ENCODE data around the gene FAM131A. TPM values are rescaled to one million over a fixed set of nuclear protein-coding genes. Genes with fewer than 3 reads are reported as not detected.
"Not testable (repeated sequence)": the region's sequence is repeated elsewhere in the genome, so short reads cannot be mapped to it uniquely, and the experiment has no call there.

Gene FAM131A
- total RNA-seq, 1 donor from 2014 or later = 30.2 TPM

DNA sequence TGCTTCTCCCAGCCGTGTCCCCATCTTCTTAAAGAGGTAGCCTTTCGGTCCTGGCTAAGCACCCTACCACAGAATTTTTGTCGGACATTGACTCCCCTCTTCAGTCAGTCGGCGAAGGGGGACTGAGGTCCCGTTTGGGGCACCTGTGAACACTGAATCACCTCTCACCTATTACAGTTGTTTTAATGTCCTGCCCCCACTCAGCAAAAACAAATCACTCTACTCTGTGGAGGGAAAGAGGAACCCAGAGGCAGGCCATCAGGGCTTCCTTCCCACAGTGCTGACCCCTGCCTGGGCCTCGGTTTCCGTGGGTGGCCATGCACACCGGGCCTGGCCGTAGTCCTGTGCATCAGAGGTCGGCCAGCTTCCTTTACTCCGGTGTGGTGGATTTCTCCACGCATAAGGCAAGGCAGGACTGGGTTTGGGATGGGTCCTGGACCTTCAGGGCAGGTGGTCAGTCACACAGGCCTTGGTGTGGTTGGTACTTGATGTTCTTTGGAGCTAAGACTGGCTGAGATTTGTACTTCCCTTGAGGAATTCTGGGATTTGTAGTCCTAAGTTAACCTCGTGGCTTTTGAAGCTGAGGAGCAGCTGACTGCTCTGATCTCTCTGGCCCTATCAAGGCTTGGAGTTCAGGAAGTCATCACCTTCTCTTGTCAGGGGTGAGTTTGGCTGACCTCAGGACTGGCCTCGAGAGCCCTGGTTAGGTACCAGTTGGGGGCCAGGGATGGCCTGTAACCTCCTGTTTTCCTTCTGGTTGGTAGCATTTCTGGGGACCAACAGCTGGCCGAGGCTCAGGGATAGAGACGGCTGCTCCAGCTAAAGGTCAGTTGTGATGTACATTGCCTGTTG lies 627 bp upstream of the FAM131A start:
- TF ChIP-seq, protein P1, sequence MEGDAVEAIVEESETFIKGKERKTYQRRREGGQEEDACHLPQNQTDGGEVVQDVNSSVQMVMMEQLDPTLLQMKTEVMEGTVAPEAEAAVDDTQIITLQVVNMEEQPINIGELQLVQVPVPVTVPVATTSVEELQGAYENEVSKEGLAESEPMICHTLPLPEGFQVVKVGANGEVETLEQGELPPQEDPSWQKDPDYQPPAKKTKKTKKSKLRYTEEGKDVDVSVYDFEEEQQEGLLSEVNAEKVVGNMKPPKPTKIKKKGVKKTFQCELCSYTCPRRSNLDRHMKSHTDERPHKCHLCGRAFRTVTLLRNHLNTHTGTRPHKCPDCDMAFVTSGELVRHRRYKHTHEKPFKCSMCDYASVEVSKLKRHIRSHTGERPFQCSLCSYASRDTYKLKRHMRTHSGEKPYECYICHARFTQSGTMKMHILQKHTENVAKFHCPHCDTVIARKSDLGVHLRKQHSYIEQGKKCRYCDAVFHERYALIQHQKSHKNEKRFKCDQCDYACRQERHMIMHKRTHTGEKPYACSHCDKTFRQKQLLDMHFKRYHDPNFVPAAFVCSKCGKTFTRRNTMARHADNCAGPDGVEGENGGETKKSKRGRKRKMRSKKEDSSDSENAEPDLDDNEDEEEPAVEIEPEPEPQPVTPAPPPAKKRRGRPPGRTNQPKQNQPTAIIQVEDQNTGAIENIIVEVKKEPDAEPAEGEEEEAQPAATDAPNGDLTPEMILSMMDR (IDR thresholded peaks at IDR 0.05; ENCODE audit: borderline replicate concordance) = no peak
- no peak for DNase-seq
- intact Hi-C loops (cut with micrococcal nuclease) = no loop called here
- H3K4me3 ChIP-seq = peak overlapping the region; percentile 88
- peak overlapping the region; percentile 97 for H3K27ac ChIP-seq (replicated peaks)
- no peaks in the 10 kb centered on the region for H3K9me3 ChIP-seq (replicated peaks)
- H3K36me3 ChIP-seq = peaks cover 42% of the 10 kb centered on the region
- no peaks in the 10 kb centered on the region for H3K27me3 ChIP-seq (ENCODE audit: low read depth)
- H3K4me1 ChIP-seq = peaks cover 65% of the 10 kb centered on the region

DNA sequence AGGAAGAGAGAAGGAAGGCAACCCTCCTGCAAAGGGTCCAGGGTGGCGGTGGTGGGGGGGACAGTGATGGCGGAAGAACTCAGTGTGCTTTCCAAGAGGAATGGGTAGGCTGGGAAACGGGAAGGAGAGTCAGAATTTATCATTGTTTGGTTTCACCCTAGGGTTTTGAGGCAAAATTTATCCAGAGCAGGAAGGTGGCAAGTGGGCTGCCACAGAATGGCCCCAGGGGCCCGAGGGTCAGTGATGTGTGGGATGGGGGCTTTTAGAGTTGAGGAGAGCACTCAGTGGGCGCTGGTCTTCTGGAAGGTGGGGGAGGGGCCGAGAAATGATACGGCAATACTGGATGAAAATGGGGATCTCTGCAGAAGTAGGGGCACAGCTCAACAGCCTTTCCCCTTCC lies 581 bp downstream of the FAM131A start:
- H3K4me1 ChIP-seq = peaks cover 54% of the 10 kb centered on the region

DNA sequence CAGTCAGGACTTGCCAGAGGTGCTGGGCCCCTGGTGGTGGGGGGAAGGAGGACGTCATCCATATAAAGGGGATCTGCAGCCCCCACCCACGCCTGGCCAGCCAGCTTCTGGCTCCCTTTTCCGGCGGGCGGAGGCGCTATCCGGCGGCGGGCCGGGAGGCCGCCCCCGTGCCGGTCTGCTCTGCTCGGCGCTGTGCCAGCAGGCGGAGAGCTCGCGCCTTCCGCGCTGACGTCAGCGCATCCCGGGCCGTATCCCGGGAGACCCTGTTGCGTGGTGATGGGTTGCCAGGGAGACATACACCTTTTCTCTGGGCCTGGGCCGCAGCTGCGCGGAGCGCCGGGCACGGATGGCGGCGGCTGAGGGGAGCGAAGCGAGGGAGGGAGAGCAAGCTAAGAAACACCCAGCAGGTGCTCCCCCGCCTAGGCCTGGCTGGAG lies 1.1 kb downstream of the FAM131A start:
- Histone ChIP-seq H3K4me3 (peak overlapping the region; percentile 88), H3K36me3 (peaks cover 42% of the 10 kb centered on the region), H3K4me1 (peaks cover 54% of the 10 kb centered on the region), H3K27me3 (ENCODE audit: low read depth) (no peaks in the 10 kb centered on the region), H3K27ac (replicated peaks) (peak overlapping the region; percentile 97), H3K9me3 (replicated peaks) (no peaks in the 10 kb centered on the region)
- intact Hi-C loops (cut with micrococcal nuclease) = no loop called here
- DNase-seq = peak; percentile 85
- TF ChIP-seq, protein P1 (IDR thresholded peaks at IDR 0.05; ENCODE audit: borderline replicate concordance) = peak; percentile 40

More for the DNA sequence above, 581 bp downstream of the FAM131A start:
- TF ChIP-seq, protein P1 (IDR thresholded peaks at IDR 0.05; ENCODE audit: borderline replicate concordance) = no peak
- Histone ChIP-seq H3K4me3 (peak overlapping the region; percentile 88), H3K27me3 (ENCODE audit: low read depth) (no peaks in the 10 kb centered on the region), H3K9me3 (replicated peaks) (no peaks in the 10 kb centered on the region), H3K36me3 (peaks cover 42% of the 10 kb centered on the region), H3K27ac (replicated peaks) (peak overlapping the region; percentile 97)
- intact Hi-C loops (cut with micrococcal nuclease) = no loop called here
- DNase-seq = no peak

DNA sequence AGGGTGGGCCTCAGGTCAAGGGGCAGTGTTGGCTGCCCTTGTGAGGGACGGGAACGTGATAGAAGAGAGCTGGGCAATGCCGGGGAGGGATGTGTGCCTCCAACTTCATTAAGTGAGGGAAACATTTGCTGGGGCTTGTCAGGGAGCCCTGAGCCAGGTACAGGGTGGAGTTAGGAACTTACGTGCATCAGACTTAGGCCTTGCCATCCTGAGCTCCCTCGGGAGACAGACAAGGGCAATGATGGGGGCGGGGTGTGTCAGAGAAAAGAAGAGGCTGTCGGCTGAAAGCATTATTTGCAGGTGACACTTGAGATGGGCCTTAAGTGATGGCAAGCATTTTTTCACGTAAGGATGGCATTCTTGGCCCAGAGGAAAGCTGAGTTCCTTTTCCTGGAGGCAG lies 1.6 kb downstream of the FAM131A start:
- intact Hi-C loops (cut with micrococcal nuclease) = no loop called here
- Histone ChIP-seq H3K9me3 (replicated peaks) (no peaks in the 10 kb centered on the region), H3K27ac (replicated peaks) (peak overlapping the region; percentile 97), H3K36me3 (peaks cover 42% of the 10 kb centered on the region), H3K27me3 (ENCODE audit: low read depth) (no peaks in the 10 kb centered on the region), H3K4me1 (peaks cover 54% of the 10 kb centered on the region), H3K4me3 (peak overlapping the region; percentile 88)
- TF ChIP-seq, protein P1 (IDR thresholded peaks at IDR 0.05; ENCODE audit: borderline replicate concordance) = no peak
- no peak for DNase-seq

DNA sequence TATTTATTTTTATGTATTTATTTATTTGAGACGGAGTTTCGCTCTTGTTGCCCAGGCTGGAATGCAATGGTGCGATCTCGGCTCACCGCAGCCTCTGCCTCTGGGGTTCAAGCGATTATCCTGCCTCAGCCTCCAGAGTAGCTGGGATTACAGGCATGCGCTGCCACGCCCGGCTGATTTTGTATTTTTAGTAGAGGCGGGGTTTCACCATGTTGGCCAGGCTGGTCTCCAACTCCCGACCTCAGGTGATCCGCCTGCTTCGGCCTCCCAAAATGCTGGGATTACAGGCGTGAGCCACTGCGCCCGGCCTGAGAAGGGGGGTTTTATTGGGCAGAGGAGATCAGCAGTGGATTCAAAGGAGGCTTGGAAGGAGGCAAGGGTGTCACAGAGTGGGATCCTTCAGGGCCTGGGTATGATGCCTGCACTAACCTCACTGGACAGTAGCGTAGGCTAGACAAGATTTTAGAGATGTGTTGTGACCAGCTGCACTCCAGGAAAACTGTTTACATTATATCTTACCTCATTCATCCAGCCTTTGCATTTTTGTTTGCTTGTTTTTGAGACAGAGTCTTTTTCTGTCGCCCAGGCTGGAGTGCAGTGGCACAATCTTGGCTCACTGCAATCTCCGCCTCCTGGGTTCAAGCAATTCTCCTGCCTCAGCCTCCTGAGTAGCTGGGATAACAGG lies 2.2 kb downstream of the FAM131A start:
- H3K27ac ChIP-seq (replicated peaks) = peak overlapping the region; percentile 97
- H3K9me3 ChIP-seq (replicated peaks); H3K4me3 ChIP-seq; intact Hi-C loops (cut with micrococcal nuclease); H3K27me3 ChIP-seq (ENCODE audit: low read depth); DNase-seq: not testable (repeated sequence)
- H3K4me1 ChIP-seq = peaks cover 53% of the 10 kb centered on the region
- peaks cover 42% of the 10 kb centered on the region for H3K36me3 ChIP-seq
